Stimulated activated CD8-positive, alpha-beta memory T cell treated with anti-CD3 and anti-CD28 coated beads, Interleukin-15, amount 100 ng/mL, for 24 hours (primary cell): ENCODE results near the gene BCAS3.
"Not testable (repeated sequence)": the region's sequence is repeated elsewhere in the genome, so short reads cannot be mapped to it uniquely, and the experiment has no call there.

Source experiments
- DNase-seq: peaks from one replicate; pipeline ENCODE4 v3.0.0-alpha.2; 2020; ENCODE audit warnings: low read depth

Gene BCAS3

DNA sequence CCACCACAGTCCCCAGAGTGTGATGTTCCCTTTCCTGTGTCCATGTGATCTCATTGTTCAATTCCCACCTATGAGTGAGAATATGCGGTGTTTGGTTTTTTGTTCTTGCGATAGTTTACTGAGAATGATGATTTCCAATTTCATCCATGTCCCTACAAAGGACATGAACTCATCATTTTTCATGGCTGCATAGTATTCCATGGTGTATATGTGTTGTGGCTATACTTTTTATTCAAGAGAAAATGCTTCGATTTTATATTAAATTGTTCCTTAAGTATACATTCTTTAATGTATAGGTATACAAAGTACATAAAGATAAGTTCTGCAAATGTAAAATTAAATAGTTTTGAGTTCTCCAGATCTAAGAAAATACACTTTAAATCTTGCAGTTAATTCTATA lies 328.3 kb downstream of the BCAS3 start:
- not testable (repeated sequence) for DNase-seq

DNA sequence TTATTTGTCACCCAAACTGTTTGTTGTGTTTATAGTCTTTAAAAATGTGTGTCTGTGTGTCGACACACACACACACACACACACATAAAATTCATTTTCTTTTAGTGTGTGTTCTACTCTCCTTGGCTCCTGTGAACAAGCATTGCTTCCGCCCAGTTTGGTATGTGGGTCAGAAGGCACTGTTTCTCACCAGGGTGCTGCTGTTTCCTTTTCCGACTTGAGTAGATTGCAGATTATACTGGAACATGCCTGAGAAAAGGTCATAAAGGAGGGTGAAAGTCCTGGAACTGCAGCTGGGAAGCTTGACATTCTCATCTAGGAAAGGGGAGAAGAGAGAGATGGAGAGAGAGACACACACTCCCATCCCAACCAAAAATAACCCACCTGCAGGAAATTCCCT lies 330.3 kb downstream of the BCAS3 start:
- no peak for DNase-seq

- DNase-seq: no peak
These were observed 332.0 kb downstream of the BCAS3 start for GRCh38 chr17:61009663-61010062.

- DNase-seq: no peak
These were observed 333.1 kb downstream of the BCAS3 start for GRCh38 chr17:61010661-61011170.

- DNase-seq: no peak
These were observed 333.6 kb downstream of the BCAS3 start for GRCh38 chr17:61011251-61011650.

GRCh38 chr17:61015966-61016365 lies 338.3 kb downstream of the BCAS3 start:
- no peak for DNase-seq

GRCh38 chr17:61017317-61018006 lies 339.8 kb downstream of the BCAS3 start:
- no peak for DNase-seq

DNA sequence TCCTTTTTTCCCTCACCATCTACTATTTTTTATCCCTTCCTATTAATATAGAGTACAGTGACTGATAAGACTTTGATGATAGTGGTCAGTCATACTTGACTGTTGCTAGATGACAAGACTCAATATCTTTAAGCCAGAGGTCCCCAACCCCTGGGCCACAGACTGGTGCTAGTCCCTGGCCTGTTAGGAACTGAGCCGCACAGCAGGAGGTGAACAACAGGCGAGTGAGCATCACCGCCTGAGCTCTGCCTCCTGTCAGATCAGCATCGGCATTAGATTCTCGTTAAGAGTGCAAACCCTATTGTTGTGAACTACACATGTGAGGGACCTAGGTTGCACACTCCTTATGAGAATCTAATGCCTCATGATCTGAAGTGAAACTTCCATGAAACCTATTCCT lies 341.3 kb downstream of the BCAS3 start:
- DNase-seq: no peak

- DNase-seq: no peak
These were observed 346.3 kb downstream of the BCAS3 start for GRCh38 chr17:61023996-61024395.

DNA sequence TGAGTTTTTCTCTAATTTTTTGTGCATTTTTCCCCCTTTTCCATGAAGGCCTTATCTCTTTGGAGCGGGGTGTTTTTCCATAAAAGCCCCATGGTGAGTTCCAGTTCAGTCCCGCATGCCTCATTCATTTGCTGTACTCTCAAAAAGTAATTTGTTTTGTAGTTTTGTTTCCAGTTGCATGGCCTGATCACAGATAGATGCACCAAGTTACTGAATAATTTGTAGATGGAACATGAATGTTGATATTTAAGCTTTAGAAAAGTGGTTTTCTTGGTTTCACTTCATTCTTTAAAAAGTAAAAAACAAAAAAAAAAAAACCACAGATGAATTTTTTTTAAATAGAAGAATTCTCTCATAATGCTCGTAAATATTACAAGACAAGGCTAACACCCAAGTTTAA lies 349.2 kb downstream of the BCAS3 start:
- no peak for DNase-seq

- no peak for DNase-seq
These were observed 351.5 kb downstream of the BCAS3 start for GRCh38 chr17:61029181-61029580.

GRCh38 chr17:61040666-61041065 lies 363.0 kb downstream of the BCAS3 start:
- no peak for DNase-seq

DNA sequence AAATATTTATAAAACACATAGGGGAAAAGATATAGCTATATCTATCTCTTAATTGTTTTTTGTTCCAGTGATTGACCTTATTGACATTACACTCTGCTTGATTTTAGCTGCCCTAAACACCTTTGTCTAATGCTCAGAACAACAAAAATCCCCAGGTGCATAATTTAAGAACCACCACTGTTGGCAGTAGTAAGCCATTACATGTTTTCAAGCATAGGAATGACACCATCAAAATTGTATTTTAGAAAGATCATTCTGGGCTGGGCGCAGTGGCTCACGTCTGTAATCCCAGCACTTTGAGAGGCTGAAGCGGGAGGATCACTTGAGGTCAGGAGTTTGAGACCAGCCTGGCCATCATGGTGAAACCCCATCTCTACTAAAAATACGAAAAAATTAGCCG lies 364.7 kb downstream of the BCAS3 start:
- DNase-seq: not testable (repeated sequence)

DNA sequence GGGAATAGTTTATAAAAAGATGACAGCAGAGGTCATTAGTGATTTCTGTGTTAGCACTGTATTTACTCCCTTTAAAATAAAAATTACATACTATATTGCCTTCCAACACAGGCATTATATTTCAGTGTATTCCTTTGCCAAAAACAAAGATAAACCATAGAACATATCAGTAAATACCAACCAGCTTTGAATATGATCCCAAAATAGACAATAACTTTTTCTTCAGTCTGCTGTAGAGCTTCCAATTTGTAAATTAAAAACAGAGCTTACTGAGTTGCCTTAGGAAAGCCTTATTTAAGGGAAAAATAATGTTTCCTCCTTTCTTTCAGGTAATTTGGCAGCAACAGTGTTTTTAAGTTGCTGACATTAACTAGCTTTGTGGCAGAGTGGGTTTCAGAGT lies 369.9 kb downstream of the BCAS3 start:
- no peak for DNase-seq

DNA sequence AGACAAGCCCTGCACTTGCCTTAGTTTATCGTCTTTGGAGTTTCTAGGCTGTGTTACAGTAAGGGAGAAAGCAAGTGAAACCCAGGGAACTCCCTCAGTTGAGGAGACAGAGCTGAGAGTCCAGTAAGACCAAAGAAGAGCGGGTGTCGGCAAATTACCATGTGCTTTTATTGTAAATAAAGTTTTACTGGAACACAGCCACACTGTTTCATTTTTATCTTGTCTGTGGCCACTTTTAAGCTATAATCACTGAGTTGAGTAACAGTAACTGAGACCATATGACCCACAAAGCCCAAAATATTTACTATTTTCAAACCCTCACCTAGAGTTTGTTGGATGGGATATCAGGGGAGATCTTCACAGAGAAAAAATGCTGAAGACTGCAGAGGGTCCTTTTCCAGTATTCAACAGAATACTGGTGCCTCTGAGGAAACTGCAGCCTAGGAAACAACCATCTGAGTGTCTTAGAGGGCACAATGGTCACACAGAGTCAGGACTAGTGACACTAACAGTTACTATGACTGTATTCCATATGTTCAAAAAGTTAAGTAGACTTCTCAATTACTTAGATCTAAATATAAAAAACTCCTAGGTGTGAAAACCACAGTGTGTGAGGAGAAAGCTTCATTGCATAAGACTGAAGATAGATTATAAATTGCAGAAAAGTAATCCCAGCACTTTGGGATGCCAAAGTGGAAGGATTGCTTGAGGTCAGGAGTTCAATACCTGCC lies 370.9 kb downstream of the BCAS3 start:
- no peak for DNase-seq

- DNase-seq: no peak
These were observed 375.8 kb downstream of the BCAS3 start for GRCh38 chr17:61053469-61053868.

DNA sequence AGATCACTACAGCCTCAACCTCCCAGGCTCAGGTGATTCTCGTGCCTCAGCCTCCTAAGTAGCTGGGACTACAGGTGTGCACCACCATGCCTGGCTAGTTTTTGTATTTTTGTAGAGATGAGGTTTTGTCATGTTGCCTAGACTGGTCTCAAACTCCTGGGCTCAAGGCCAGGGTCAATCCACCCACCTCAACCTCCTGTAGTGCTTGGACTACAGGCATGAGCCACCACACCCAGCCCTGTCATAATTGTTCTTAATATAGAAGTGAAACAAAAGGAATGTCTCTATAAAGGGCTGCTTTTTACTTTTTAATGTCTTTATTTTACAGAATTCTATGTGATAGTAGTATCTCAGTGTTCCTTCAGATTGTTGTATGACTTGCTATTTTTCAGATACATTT lies 376.8 kb downstream of the BCAS3 start:
- DNase-seq: no peak

- DNase-seq: no peak
These were observed 379.6 kb downstream of the BCAS3 start for GRCh38 chr17:61057257-61057656.

DNA sequence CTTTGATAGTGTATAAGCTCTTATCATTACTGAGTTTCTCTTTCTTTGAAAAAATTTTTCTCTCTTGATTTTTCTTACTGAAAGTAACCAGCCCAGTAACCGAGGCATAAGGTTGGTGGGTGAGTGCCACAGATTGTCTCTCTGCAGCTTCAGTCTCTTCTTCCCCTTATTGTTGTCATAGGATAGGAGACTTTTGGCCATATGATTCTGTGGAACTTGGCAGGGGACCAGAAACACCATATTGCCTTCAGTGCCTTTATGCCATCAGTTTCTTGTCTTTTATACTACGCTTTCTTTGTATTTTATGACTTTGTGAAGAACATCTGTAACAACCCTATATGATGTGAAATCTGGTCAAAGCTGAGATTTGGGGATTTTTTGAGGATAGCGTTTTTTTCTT lies 380.4 kb downstream of the BCAS3 start:
- DNase-seq: no peak

- DNase-seq: no peak
These were observed 385.9 kb downstream of the BCAS3 start for GRCh38 chr17:61063528-61063927.

DNA sequence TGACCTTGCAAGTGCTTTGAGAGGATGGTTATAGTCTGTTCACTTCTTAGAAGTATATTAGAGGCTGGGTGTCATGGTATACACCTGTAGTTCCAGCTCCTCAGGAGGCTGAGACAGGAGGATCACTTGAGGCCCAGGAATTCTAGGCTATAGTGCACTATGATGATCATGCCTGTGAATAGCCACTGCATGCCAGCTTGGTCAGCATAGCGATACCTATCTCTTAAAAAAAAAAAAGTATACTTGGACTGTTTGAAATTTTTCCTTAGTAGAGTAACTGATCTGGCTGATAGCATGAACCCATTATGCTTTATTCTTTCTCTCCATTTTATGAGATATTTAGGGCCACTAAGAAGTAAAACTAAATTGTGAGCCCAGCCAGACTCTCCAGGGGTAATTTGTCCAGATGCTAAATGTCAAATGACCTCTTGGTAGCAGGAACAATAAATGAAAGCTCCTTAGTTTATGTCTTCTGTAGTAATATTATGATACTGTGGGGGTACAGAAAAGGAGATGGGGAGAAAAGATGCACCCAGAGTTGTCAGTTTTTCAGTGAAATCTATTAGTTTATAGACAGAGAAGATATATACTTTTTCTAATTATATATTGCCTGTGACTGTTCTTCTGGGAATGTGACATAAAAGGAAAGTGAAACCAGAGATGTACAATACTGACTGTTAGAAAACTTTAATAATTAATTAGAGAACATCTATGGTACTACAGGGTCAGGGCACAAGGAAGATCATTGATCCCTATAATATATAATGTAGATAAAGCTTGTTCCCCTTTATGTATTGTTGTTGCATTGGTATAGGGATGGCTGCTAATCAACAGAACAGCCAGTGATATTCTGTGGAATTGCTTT lies 386.7 kb downstream of the BCAS3 start:
- DNase-seq: no peak

GRCh38 chr17:61065263-61065773 lies 387.7 kb downstream of the BCAS3 start:
- DNase-seq: no peak
